Measurements from ENCODE around the gene PEX14. TPM values are rescaled to one million over a fixed set of nuclear protein-coding genes. Genes with fewer than 3 reads are reported as not detected.

The PEX14 gene
- total RNA-seq, 1 experiment from 2014 or later = 17.7 TPM

GRCh38 chr1:10569531-10569930, 94.8 kb downstream of the PEX14 start:
- TF ChIP-seq CTCF (IDR thresholded peaks at IDR 0.05; ENCODE audit: unreplicated experiment) = no peak
- Mint-ChIP-seq H3K4me1 (ENCODE audit: low read depth, unreplicated experiment) (no peaks in the 10 kb centered on the region), H3K27me3 (ENCODE audit: unreplicated experiment) (no peaks in the 10 kb centered on the region), H3K4me3 (ENCODE audit: low read depth, unreplicated experiment) (no peak overlapping the region), H3K9me3 (ENCODE audit: low read depth, unreplicated experiment) (no peaks in the 10 kb centered on the region), H3K27ac (ENCODE audit: unreplicated experiment) (no peak overlapping the region), H3K36me3 (ENCODE audit: insufficient read depth, unreplicated experiment) (no peaks in the 10 kb centered on the region)
- no TSS peak for BruUV-seq (replicated peaks)
- intact Hi-C loops (cut with micrococcal nuclease; ENCODE audit: unreplicated experiment) = no loop called here
- no peak for DNase-seq
- CTCF ChIA-PET = no interaction called here

- Mint-ChIP-seq H3K27me3 (ENCODE audit: unreplicated experiment) (no peaks in the 10 kb centered on the region), H3K4me3 (ENCODE audit: low read depth, unreplicated experiment) (no peak overlapping the region), H3K9me3 (ENCODE audit: low read depth, unreplicated experiment) (no peaks in the 10 kb centered on the region), H3K4me1 (ENCODE audit: low read depth, unreplicated experiment) (peaks cover 17% of the 10 kb centered on the region), H3K27ac (ENCODE audit: unreplicated experiment) (no peak overlapping the region), H3K36me3 (ENCODE audit: insufficient read depth, unreplicated experiment) (no peaks in the 10 kb centered on the region)
- CTCF ChIA-PET = no interaction called here
- BruUV-seq (replicated peaks) = no TSS peak
- no peak for DNase-seq
- no peak for TF ChIP-seq CTCF (IDR thresholded peaks at IDR 0.05; ENCODE audit: unreplicated experiment)
- intact Hi-C loops (cut with micrococcal nuclease; ENCODE audit: unreplicated experiment) = no loop called here
Observed at GRCh38 chr1:10575616-10576015, 100.9 kb downstream of the PEX14 start.

- Mint-ChIP-seq H3K27ac (ENCODE audit: unreplicated experiment) (no peak overlapping the region), H3K9me3 (ENCODE audit: low read depth, unreplicated experiment) (no peaks in the 10 kb centered on the region), H3K4me3 (ENCODE audit: low read depth, unreplicated experiment) (no peak overlapping the region), H3K4me1 (ENCODE audit: low read depth, unreplicated experiment) (peaks cover 17% of the 10 kb centered on the region), H3K27me3 (ENCODE audit: unreplicated experiment) (no peaks in the 10 kb centered on the region), H3K36me3 (ENCODE audit: insufficient read depth, unreplicated experiment) (peaks cover 6% of the 10 kb centered on the region)
- intact Hi-C loops (cut with micrococcal nuclease; ENCODE audit: unreplicated experiment) = no loop called here
- CTCF ChIA-PET = no interaction called here
- no peak for TF ChIP-seq CTCF (IDR thresholded peaks at IDR 0.05; ENCODE audit: unreplicated experiment)
- no peak for DNase-seq
- no TSS peak for BruUV-seq (replicated peaks)
Observed at GRCh38 chr1:10578070-10578469, 103.3 kb downstream of the PEX14 start.

GRCh38 chr1:10583641-10584040, 108.9 kb downstream of the PEX14 start:
- H3K4me1 Mint-ChIP-seq (ENCODE audit: low read depth, unreplicated experiment) = peaks cover 13% of the 10 kb centered on the region
- TF ChIP-seq CTCF (IDR thresholded peaks at IDR 0.05; ENCODE audit: unreplicated experiment) = no peak
- no peaks in the 10 kb centered on the region for H3K27me3 Mint-ChIP-seq (ENCODE audit: unreplicated experiment)
- intact Hi-C loops (cut with micrococcal nuclease; ENCODE audit: unreplicated experiment) = no loop called here
- no peaks in the 10 kb centered on the region for H3K9me3 Mint-ChIP-seq (ENCODE audit: low read depth, unreplicated experiment)
- H3K36me3 Mint-ChIP-seq (ENCODE audit: insufficient read depth, unreplicated experiment) = peaks cover 6% of the 10 kb centered on the region
- CTCF ChIA-PET = no interaction called here
- no TSS peak for BruUV-seq (replicated peaks)
- no peak for DNase-seq
- no peak overlapping the region for H3K27ac Mint-ChIP-seq (ENCODE audit: unreplicated experiment)
- no peak overlapping the region for H3K4me3 Mint-ChIP-seq (ENCODE audit: low read depth, unreplicated experiment)

GRCh38 chr1:10585242-10585641, 110.5 kb downstream of the PEX14 start:
- intact Hi-C loops (cut with micrococcal nuclease; ENCODE audit: unreplicated experiment) = no loop called here
- BruUV-seq (replicated peaks) = no TSS peak
- DNase-seq = no peak
- peaks cover 7% of the 10 kb centered on the region for H3K4me1 Mint-ChIP-seq (ENCODE audit: low read depth, unreplicated experiment)
- TF ChIP-seq CTCF (IDR thresholded peaks at IDR 0.05; ENCODE audit: unreplicated experiment) = no peak
- no peaks in the 10 kb centered on the region for H3K9me3 Mint-ChIP-seq (ENCODE audit: low read depth, unreplicated experiment)
- peaks cover 6% of the 10 kb centered on the region for H3K36me3 Mint-ChIP-seq (ENCODE audit: insufficient read depth, unreplicated experiment)
- H3K27ac Mint-ChIP-seq (ENCODE audit: unreplicated experiment) = no peak overlapping the region
- no peak overlapping the region for H3K4me3 Mint-ChIP-seq (ENCODE audit: low read depth, unreplicated experiment)
- CTCF ChIA-PET = no interaction called here
- no peaks in the 10 kb centered on the region for H3K27me3 Mint-ChIP-seq (ENCODE audit: unreplicated experiment)

All from Calu3 (cell line).